22Rv1 (cell line): ENCODE measurements around the gene ACVR1B.

Experiments used
- CTCF ChIP-seq: fragments of 450-650 bp; IDR thresholded peaks from 2 replicates; pipeline ENCODE4 v1.5.1; 2017; ENCODE audit warnings: mild to moderate bottlenecking
- ZFX ChIP-seq: fragments of 450-650 bp; IDR thresholded peaks from 2 replicates; pipeline ENCODE4 v1.6.1; 2017; ENCODE audit warnings: antibody characterized with exemption, borderline replicate concordance

GRCh38 chr12:51923506-51924365, 27.8 kb upstream of the ACVR1B start:
- TF ChIP-seq CTCF: peak; percentile 100
- no peak for TF ChIP-seq ZFX
